ENCODE results near the gene GBA2. TPM values are rescaled to one million over a fixed set of nuclear protein-coding genes. Genes with fewer than 3 reads are reported as not detected.

The GBA2 gene
- total and polyA plus RNA-seq, 2 donors (not counting 3 experiments of a cell fraction or from before 2014, with no cell fraction given) = 110 to 158 TPM

GRCh38 chr9:35691757-35692301 is 57.2 kb downstream of the GBA2 start:
- Histone ChIP-seq H3K9ac (replicated peaks; ENCODE audit: extremely low read depth, insufficient read depth, low read length) (no peak overlapping the region), H3K9me3 (replicated peaks; ENCODE audit: control insufficient read depth, insufficient read depth, low read length) (no peaks in the 10 kb centered on the region)
- no peak for FAIRE-seq

More at GRCh38 chr9:35691757-35692301, 57.2 kb downstream of the GBA2 start:
- CTCF ChIA-PET = interaction anchor here (3.3 to 13.5 kb wide), 2 partner anchors 31 to 36 kb away, joined by 16 to 227 read pairs; partner anchors contain the start of genes ARHGEF39, CCDC107 and RMRP
- no peak for DNase-seq (ENCODE audit: low read depth, low spot score)
- POLR2A ChIA-PET = interaction anchor here (1.4 kb wide), 1 partner anchor 21 kb away, joined by 3 read pairs; no protein-coding TSS in a partner anchor
- TF ChIP-seq POLR2A (IDR thresholded peaks at IDR 0.05; ENCODE audit: low read depth, low read length) = no peak
- TF ChIP-seq EZH2 (IDR thresholded peaks at IDR 0.05; ENCODE audit: borderline replicate concordance, low read depth, low read length, severe bottlenecking) = no peak
- TF ChIP-seq CTCF (IDR thresholded peaks at IDR 0.05; ENCODE audit: extremely low read depth in 1 of 2, insufficient read depth in 1 of 2, low read depth in 1 of 2, low read length in 2 of 2) = no peak
- no peak for TF ChIP-seq MYC (IDR thresholded peaks at IDR 0.05; ENCODE audit: low read depth, low read length)
- no peak for TF ChIP-seq GATA2 (IDR thresholded peaks at IDR 0.05; ENCODE audit: insufficient read depth, insufficient read length, low read depth, low read length)
- no peak for TF ChIP-seq POLR2AphosphoS5 (IDR thresholded peaks at IDR 0.05; ENCODE audit: insufficient read depth, low read depth, low read length)
- TF ChIP-seq JUN (IDR thresholded peaks at IDR 0.05; ENCODE audit: borderline replicate concordance, insufficient read depth, insufficient read length, low read depth) = no peak
- TF ChIP-seq MAX (IDR thresholded peaks at IDR 0.05; ENCODE audit: insufficient read depth, insufficient read length) = no peak
- no peak for TF ChIP-seq FOS (IDR thresholded peaks at IDR 0.05; ENCODE audit: borderline replicate concordance, insufficient read depth, low read length)
- H2AFZ ChIP-seq (ENCODE audit: low read depth, low read length) = no peak overlapping the region
- no peak overlapping the region for H3K27ac ChIP-seq (ENCODE audit: insufficient read depth, low read depth, low read length)
- peaks cover 6 to 8% of the 10 kb centered on the region in 2 experiments for H3K36me3 ChIP-seq (ENCODE audit: control insufficient read depth in 2 of 2, extremely low read depth in 1 of 2, insufficient read depth in 2 of 2, low read length in 2 of 2)
- peaks cover 26% of the 10 kb centered on the region for H3K4me1 ChIP-seq (ENCODE audit: control insufficient read depth, extremely low read depth, insufficient read depth, low read length)
- peaks cover 30% of the 10 kb centered on the region for H3K79me2 ChIP-seq (ENCODE audit: control insufficient read depth, insufficient read depth, low read length)
- dilution Hi-C loops (cut with MboI; ENCODE audit: extremely low pct_ligation_motif_present, low sequenced_read_pairs) = no loop called here
- H3K27me3 ChIP-seq (ENCODE audit: control insufficient read depth in 2 of 2, insufficient read depth in 2 of 2, low read length in 2 of 2) = no peaks in the 10 kb centered on the region
- no peak overlapping the region for H3K4me3 ChIP-seq (replicated peaks in 1 of 3; ENCODE audit: insufficient read depth in 1 of 3, low read depth in 1 of 3, low read length in 3 of 3)
- BruUV-seq (replicated peaks) = no TSS peak
- H3K4me2 ChIP-seq (ENCODE audit: insufficient read depth, low read length) = no peak overlapping the region
- no peaks in the 10 kb centered on the region for H3K9me1 ChIP-seq (replicated peaks; ENCODE audit: control insufficient read depth, extremely low read depth, insufficient read depth, low read length)
- H4K20me1 ChIP-seq (replicated peaks; ENCODE audit: control insufficient read depth, extremely low read depth, insufficient read depth, low read length) = no peaks in the 10 kb centered on the region
- intact Hi-C loops (cut with micrococcal nuclease) = loop anchor here (2.0 kb wide), 1 partner anchor 41 kb away; the partner anchor contains the start of genes CREB3 and TLN1
